IMR-90 (cell line): Measurements from ENCODE around the gene CCT5. TPM values are rescaled to one million over a fixed set of nuclear protein-coding genes. Genes with fewer than 3 reads are reported as not detected.

Source experiments
- ATAC-seq: fragments of 200-7000 bp; cut with Tn5 transposase; 2 replicates; pipeline ENCODE4 v1.9.1; 2020; ENCODE audit warnings: low read depth, mild to moderate bottlenecking, moderate library complexity
- BruUV-seq: library from RNA; stranded (reverse); fragments of 400-500 nt; replicated peaks from 2 replicates; lab custom pipeline; 2021; lab: Mats Ljungman, UMichigan
- CTCF ChIA-PET: fragments of 300-600 bp; formaldehyde crosslinking; extraction: SDS; loops from one replicate; lab custom pipeline; 2021; ENCODE audit warnings: antibody characterized with exemption; lab: Yijun Ruan, JAX
- POLR2A ChIA-PET: fragments of 300-600 bp; sonication (Branson Sonifier 250); formaldehyde crosslinking; loops from one replicate; lab custom pipeline; 2022; ENCODE audit warnings: antibody characterized with exemption; ENCODE audit not compliant: unreplicated experiment; lab: Charles Lee
- DNase-seq: peaks from one replicate; pipeline ENCODE4 v3.0.0; 2013
- H2AFZ ChIP-seq: replicated peaks from 2 replicates; pipeline ENCODE3; 2013; ENCODE audit warnings: low read length, mild to moderate bottlenecking; ENCODE audit not compliant: poor library complexity
- H2AK5ac ChIP-seq: 2 replicates; pipeline ENCODE4 v1.6.1; 2013; ENCODE audit warnings: low read depth, low read length, inconsistent platforms
- H2AK9ac ChIP-seq: replicated peaks from 2 replicates; pipeline ENCODE3; 2013; ENCODE audit warnings: mild to moderate bottlenecking, low read depth, low read length, moderate library complexity; ENCODE audit not compliant: poor library complexity
- H2BK120ac ChIP-seq: 2 replicates; pipeline ENCODE4 v1.6.1; 2013; ENCODE audit warnings: low read depth, low read length, inconsistent platforms
- H2BK15ac ChIP-seq: 3 replicates; pipeline ENCODE4 v1.6.1; 2013; ENCODE audit warnings: low read depth, low read length, inconsistent platforms
- H2BK20ac ChIP-seq: 2 replicates; pipeline ENCODE4 v1.6.1; 2013; ENCODE audit warnings: low read depth, mild to moderate bottlenecking, inconsistent platforms, low read length, moderate library complexity
- H2BK5ac ChIP-seq: 2 replicates; pipeline ENCODE4 v1.6.1; 2013; ENCODE audit warnings: mild to moderate bottlenecking, low read depth, low read length, inconsistent platforms; ENCODE audit not compliant: poor library complexity, severe bottlenecking
- H3K14ac ChIP-seq: replicated peaks from 2 replicates; pipeline ENCODE4 v1.6.1; 2013; ENCODE audit warnings: low read depth, low read length, inconsistent platforms
- H3K18ac ChIP-seq: 2 replicates; pipeline ENCODE4 v1.6.1; 2013; ENCODE audit warnings: low read depth, low read length, control low read depth
- H3K23ac ChIP-seq: 2 replicates; pipeline ENCODE4 v1.6.1; 2013; ENCODE audit warnings: low read depth, low read length, inconsistent platforms
- H3K27ac ChIP-seq: 2 replicates; pipeline ENCODE4 v1.5.1; 2013; ENCODE audit warnings: mild to moderate bottlenecking, control low read depth, low read length; ENCODE audit not compliant: insufficient read depth
- H3K27me3 ChIP-seq: 2 replicates; pipeline ENCODE4 v1.6.1; 2013; ENCODE audit warnings: low read length; ENCODE audit not compliant: control insufficient read depth, insufficient read depth
- H3K36me3 ChIP-seq: 2 replicates; pipeline ENCODE4 v1.6.1; 2013; ENCODE audit warnings: low read length, mixed read lengths; ENCODE audit not compliant: control insufficient read depth, insufficient read depth
- H3K4ac ChIP-seq: 2 replicates; pipeline ENCODE4 v1.6.1; 2013; ENCODE audit warnings: low read depth, low read length, inconsistent platforms
- H3K4me1 ChIP-seq: 2 replicates; pipeline ENCODE4 v1.6.1; 2013; ENCODE audit warnings: low read length, mixed read lengths; ENCODE audit not compliant: control insufficient read depth, insufficient read depth
- H3K4me2 ChIP-seq: 2 replicates; pipeline ENCODE4 v1.6.1; 2013; ENCODE audit warnings: low read depth, mild to moderate bottlenecking, control low read depth, low read length, moderate library complexity
- H3K4me3 ChIP-seq: 2 replicates; pipeline ENCODE4 v1.5.1; 2013; ENCODE audit warnings: low read depth, mild to moderate bottlenecking, control low read depth, low read length, moderate library complexity; ENCODE audit not compliant: insufficient read depth
- H3K56ac ChIP-seq: 2 replicates; pipeline ENCODE4 v1.6.1; 2013; ENCODE audit warnings: low read length, inconsistent platforms; ENCODE audit not compliant: insufficient read depth; ENCODE audit errors: extremely low read depth
- H3K79me1 ChIP-seq, 2 experiments: 2 replicates each; pipeline ENCODE4 v1.6.1; 2013; ENCODE audit warnings: low read length in 2 of 2, inconsistent platforms in 1 of 2, low read depth in 1 of 2
- H3K9ac ChIP-seq: 2 replicates; pipeline ENCODE4 v1.6.1; 2013; ENCODE audit warnings: low read depth, low read length, control low read depth
- H3K9me1 ChIP-seq: 2 replicates; pipeline ENCODE4 v1.6.1; 2013; ENCODE audit warnings: low read length, inconsistent platforms; ENCODE audit not compliant: insufficient read depth
- H3K9me3 ChIP-seq: 2 replicates; pipeline ENCODE4 v1.6.1; 2013; ENCODE audit warnings: low read length; ENCODE audit not compliant: control insufficient read depth, insufficient read depth
- H4K20me1 ChIP-seq: 2 replicates; pipeline ENCODE4 v1.6.1; 2013; ENCODE audit warnings: low read length, inconsistent platforms; ENCODE audit not compliant: insufficient read depth
- H4K5ac ChIP-seq: 2 replicates; pipeline ENCODE4 v1.6.1; 2013; ENCODE audit warnings: mild to moderate bottlenecking, low read depth, low read length, control low read depth
- H4K8ac ChIP-seq, 2 experiments: 2 replicates each; pipeline ENCODE4 v1.6.1; 2013; ENCODE audit warnings: low read depth in 2 of 2, low read length in 2 of 2, control low read depth in 1 of 2, inconsistent platforms in 1 of 2
- H4K91ac ChIP-seq: 2 replicates; pipeline ENCODE4 v1.6.1; 2013; ENCODE audit warnings: low read depth, low read length, inconsistent platforms; ENCODE audit not compliant: insufficient read depth
- CHD1 ChIP-seq: IDR thresholded peaks from 2 replicates; pipeline ENCODE4 v1.6.1; 2012; ENCODE audit warnings: low read depth, low read length, improper control_type of control experiment
- MAZ ChIP-seq: IDR thresholded peaks from 2 replicates; pipeline ENCODE4 v1.6.1; 2012; ENCODE audit warnings: low read depth, mild to moderate bottlenecking, low read length, improper control_type of control experiment, moderate library complexity, borderline replicate concordance
- WGBS, 2 experiments: methylation state at CpG; one replicate each; pipeline versions ENCODE4 v1.1.5 to v1.1.7; 2013; ENCODE audit warnings: missing lambda C conversion rate in 2 of 2; ENCODE audit not compliant: insufficient read length in 1 of 2; ENCODE audit errors: extremely low coverage in 2 of 2; 5-methylcytosine and 5-hydroxymethylcytosine counted together
- dilution Hi-C: fragments of 300-500 bp; cut with HindIII; formaldehyde crosslinking; loops from one replicate; pipeline ENCODE4 v1.14.3; 2018; ENCODE audit warnings: low sequenced_read_pairs; ENCODE audit not compliant: unreplicated experiment
- in situ Hi-C: fragments of 300-500 bp; cut with MboI; formaldehyde crosslinking; loops from 3 replicates; pipeline ENCODE4 v1.14.3; 2019; ENCODE audit warnings: low sequenced_read_pairs, inconsistent platforms, mixed read lengths
- intact Hi-C: fragments of 100-400 bp; cut with micrococcal nuclease; formaldehyde crosslinking; loops from 2 replicates; pipeline ENCODE4 v1.10.0; 2022
- polyA plus RNA-seq, 3 experiments: library from polyadenylated mRNA; depleted of rRNA; stranded (reverse); fragments of >200 nt; gene quantifications; 2 replicates each; pipeline ENCODE4 v1.2.3, GENCODE V29; 2012; ENCODE audit warnings: low replicate concordance in 1 of 3
- total RNA-seq: library from RNA; depleted of rRNA; stranded (reverse); fragments of >200 nt; gene quantifications from 2 replicates; pipeline ENCODE4 v1.2.3, GENCODE V29; 2012

The CCT5 gene
- total and polyA plus RNA-seq, 2 of the 4 experiments (the other 2 are of a cell fraction), result 358 to 481 TPM

- H3K9ac ChIP-seq, result no peak overlapping the region
- H4K8ac ChIP-seq, result no peak overlapping the region
- H2BK5ac ChIP-seq, result no peak overlapping the region
- H3K4me2 ChIP-seq, result no peak overlapping the region
- dilution Hi-C loops (no loop called here), intact Hi-C loops (no loop called here), in situ Hi-C loops (no loop called here)
- BruUV-seq, result no TSS peak
- no peak overlapping the region for H3K56ac ChIP-seq
- ATAC-seq (no peak), DNase-seq (no peak)
- WGBS, 2 experiments, result no CpG with 5 or more reads among the region's 2 CpGs
- TF ChIP-seq MAZ (no peak), CHD1 (no peak)
- peaks cover 52% of the 10 kb centered on the region for H4K20me1 ChIP-seq
- peaks cover 33 to 62% of the 10 kb centered on the region in 2 experiments for H3K79me1 ChIP-seq
- H3K4me1 ChIP-seq, result peaks cover 5% of the 10 kb centered on the region
- no peak overlapping the region for H3K4ac ChIP-seq
- no peak overlapping the region for H2BK15ac ChIP-seq
- H3K23ac ChIP-seq, result 0 out of 2 replicates have a peak overlapping the region, but pooled peaks have one; percentile 21
- peaks cover 32% of the 10 kb centered on the region for H3K36me3 ChIP-seq
- no peak overlapping the region for H2AFZ ChIP-seq
- no peak overlapping the region for H2BK120ac ChIP-seq
- peaks cover 12% of the 10 kb centered on the region; the same call in 1 of the 2 replicates for H3K9me1 ChIP-seq
- no peak overlapping the region for H3K27ac ChIP-seq
- no peak overlapping the region for H3K4me3 ChIP-seq
- H2AK5ac ChIP-seq, result no peak overlapping the region
- H3K18ac ChIP-seq, result no peak overlapping the region
- no peak overlapping the region for H4K5ac ChIP-seq
- ChIA-PET POLR2A (no interaction called here), CTCF (interaction anchor here (0.5 kb wide), 1 partner anchor 169 kb away, joined by 3 read pairs; no protein-coding TSS in a partner anchor)
- H3K27me3 ChIP-seq, result no peaks in the 10 kb centered on the region
- no peak overlapping the region for H4K91ac ChIP-seq
- H3K9me3 ChIP-seq, result no peaks in the 10 kb centered on the region
- H3K14ac ChIP-seq, result no peak overlapping the region
- no peak overlapping the region for H2AK9ac ChIP-seq
- no peak overlapping the region for H2BK20ac ChIP-seq
Measured at GRCh38 chr5:10254686-10255085, 4.6 kb downstream of the CCT5 start.
